Measurements from ENCODE around the gene CPT2.
"Not testable (repeated sequence)": the region's sequence is repeated elsewhere in the genome, so short reads cannot be mapped to it uniquely, and the experiment has no call there.

CPT2 gene

GRCh38 chr1:53182111-53182593 is 14.5 kb upstream of the CPT2 start:
- peak; percentile 78 to 89 (median 84) for DNase-seq
- no peaks in the 10 kb centered on the region for H3K36me3 ChIP-seq (ENCODE audit: control insufficient read depth in 4 of 4, insufficient read depth in 4 of 4, low read length in 3 of 4)
- ChIA-PET POLR2A (no interaction called here), CTCF (interaction anchor here (1.0 to 4.0 kb wide), 7 partner anchors 8 to 277 kb away, joined by 3 to 16 read pairs (median 5); partner anchors contain the start of gene CPT2)
- H3K4me1 ChIP-seq (ENCODE audit: control extremely low read depth in 1 of 4, control insufficient read depth in 4 of 4, insufficient read depth in 4 of 4, low read length in 3 of 4), result peaks cover 0 to 2% (median 0%) of the 10 kb centered on the region in 4 experiments
- H3K4me3 ChIP-seq (ENCODE audit: control insufficient read depth in 1 of 7, extremely low read depth in 1 of 7, insufficient read depth in 4 of 7, low read depth in 2 of 7, low read length in 6 of 7), result no peak overlapping the region
- WGBS (ENCODE audit: insufficient coverage), result 26% methylated on average over 13 of the region's 16 CpGs
- peaks cover 0 to 2% (median 0%) of the 10 kb centered on the region in 5 experiments for H3K9me3 ChIP-seq (ENCODE audit: control extremely low read depth in 1 of 5, control insufficient read depth in 4 of 5, insufficient read depth in 2 of 5, low read depth in 1 of 5, low read length in 4 of 5)
- H3K27me3 ChIP-seq (replicated peaks in 2 of 5; ENCODE audit: control insufficient read depth in 4 of 5, insufficient read depth in 5 of 5, low read length in 4 of 5), result peaks cover 0 to 17% (median 4%) of the 10 kb centered on the region in 5 experiments
- H3K27ac ChIP-seq (ENCODE audit: insufficient read depth in 1 of 2, low read depth in 1 of 2, low read length in 2 of 2, poor library complexity in 1 of 2, severe bottlenecking in 2 of 2), result no peak overlapping the region

GRCh38 chr1:53182716-53183094 is 13.9 kb upstream of the CPT2 start:
- WGBS (ENCODE audit: insufficient coverage), result 94% methylated on average over 2 of the region's 3 CpGs
- H3K27ac ChIP-seq (ENCODE audit: insufficient read depth in 1 of 2, low read depth in 1 of 2, low read length in 2 of 2, poor library complexity in 1 of 2, severe bottlenecking in 2 of 2), result no peak overlapping the region

GRCh38 chr1:53183095-53183990 is 13.3 kb upstream of the CPT2 start:
- POLR2A ChIA-PET, result no interaction called here

More at GRCh38 chr1:53182716-53183094, 13.9 kb upstream of the CPT2 start:
- POLR2A ChIA-PET, result no interaction called here
- Histone ChIP-seq H3K36me3 (ENCODE audit: control insufficient read depth in 4 of 4, insufficient read depth in 4 of 4, low read length in 3 of 4) (no peaks in the 10 kb centered on the region), H3K9me3 (ENCODE audit: control extremely low read depth in 1 of 5, control insufficient read depth in 4 of 5, insufficient read depth in 2 of 5, low read depth in 1 of 5, low read length in 4 of 5) (peaks cover 0 to 2% (median 0%) of the 10 kb centered on the region in 5 experiments), H3K27me3 (replicated peaks in 2 of 5; ENCODE audit: control insufficient read depth in 4 of 5, insufficient read depth in 5 of 5, low read length in 4 of 5) (peaks cover 0 to 15% (median 4%) of the 10 kb centered on the region in 5 experiments), H3K4me3 (ENCODE audit: control insufficient read depth in 1 of 7, extremely low read depth in 1 of 7, insufficient read depth in 4 of 7, low read depth in 2 of 7, low read length in 6 of 7) (no peak overlapping the region), H3K4me1 (ENCODE audit: control extremely low read depth in 1 of 4, control insufficient read depth in 4 of 4, insufficient read depth in 4 of 4, low read length in 3 of 4) (peaks cover 0 to 2% (median 0%) of the 10 kb centered on the region in 4 experiments)
- DNase-seq, result no peak
- CTCF ChIA-PET, result interaction anchor here (1.0 to 4.0 kb wide), 8 partner anchors 9 to 277 kb away, joined by 3 to 16 read pairs (median 4); partner anchors contain the start of gene CPT2

GRCh38 chr1:53185955-53186297 is 10.7 kb upstream of the CPT2 start:
- ChIA-PET POLR2A (interaction anchor here (0.7 kb wide), 1 partner anchor 12 kb away, joined by 4 read pairs; no protein-coding TSS in a partner anchor), CTCF (interaction anchor here (0.7 to 2.1 kb wide), 5 partner anchors 10 to 21 kb away, joined by 3 to 11 read pairs (median 5); partner anchors contain the start of gene CPT2)
- H3K27me3 ChIP-seq (replicated peaks in 2 of 5; ENCODE audit: control insufficient read depth in 4 of 5, insufficient read depth in 5 of 5, low read length in 4 of 5); H3K4me3 ChIP-seq (ENCODE audit: control insufficient read depth in 1 of 7, extremely low read depth in 1 of 7, insufficient read depth in 4 of 7, low read depth in 2 of 7, low read length in 6 of 7); H3K9me3 ChIP-seq (ENCODE audit: control extremely low read depth in 1 of 5, control insufficient read depth in 4 of 5, insufficient read depth in 2 of 5, low read depth in 1 of 5, low read length in 4 of 5); H3K36me3 ChIP-seq (ENCODE audit: control insufficient read depth in 4 of 4, insufficient read depth in 4 of 4, low read length in 3 of 4); H3K4me1 ChIP-seq (ENCODE audit: control extremely low read depth in 1 of 4, control insufficient read depth in 4 of 4, insufficient read depth in 4 of 4, low read length in 3 of 4); H3K27ac ChIP-seq (ENCODE audit: insufficient read depth in 1 of 2, low read depth in 1 of 2, low read length in 2 of 2, poor library complexity in 1 of 2, severe bottlenecking in 2 of 2); DNase-seq: not testable (repeated sequence)
- WGBS (ENCODE audit: insufficient coverage), result no CpG with 5 or more reads among the region's 2 CpGs

More at GRCh38 chr1:53183095-53183990, 13.3 kb upstream of the CPT2 start:
- CTCF ChIA-PET, result interaction anchor here (0.9 to 4.0 kb wide), 8 partner anchors 9 to 278 kb away, joined by 3 to 16 read pairs (median 4); no protein-coding TSS in a partner anchor
- Histone ChIP-seq H3K27me3 (replicated peaks in 2 of 5; ENCODE audit: control insufficient read depth in 4 of 5, insufficient read depth in 5 of 5, low read length in 4 of 5) (peaks cover 0 to 14% (median 4%) of the 10 kb centered on the region in 5 experiments), H3K9me3 (ENCODE audit: control extremely low read depth in 1 of 5, control insufficient read depth in 4 of 5, insufficient read depth in 2 of 5, low read depth in 1 of 5, low read length in 4 of 5) (peaks cover 0 to 2% (median 0%) of the 10 kb centered on the region in 5 experiments), H3K4me1 (ENCODE audit: control extremely low read depth in 1 of 4, control insufficient read depth in 4 of 4, insufficient read depth in 4 of 4, low read length in 3 of 4) (peaks cover 0 to 2% (median 0%) of the 10 kb centered on the region in 4 experiments), H3K36me3 (ENCODE audit: control insufficient read depth in 4 of 4, insufficient read depth in 4 of 4, low read length in 3 of 4) (no peaks in the 10 kb centered on the region), H3K27ac (ENCODE audit: insufficient read depth in 1 of 2, low read depth in 1 of 2, low read length in 2 of 2, poor library complexity in 1 of 2, severe bottlenecking in 2 of 2) (no peak overlapping the region), H3K4me3 (ENCODE audit: control insufficient read depth in 1 of 7, extremely low read depth in 1 of 7, insufficient read depth in 4 of 7, low read depth in 2 of 7, low read length in 6 of 7) (no peak overlapping the region)
- 94% methylated on average over 6 of the region's 6 CpGs for WGBS (ENCODE audit: insufficient coverage)
- DNase-seq, result no peak

GRCh38 chr1:53186533-53186932 is 10.1 kb upstream of the CPT2 start:
- Histone ChIP-seq H3K27me3 (replicated peaks in 2 of 5; ENCODE audit: control insufficient read depth in 4 of 5, insufficient read depth in 5 of 5, low read length in 4 of 5) (peaks cover 0 to 4% (median under 1%) of the 10 kb centered on the region in 5 experiments), H3K27ac (ENCODE audit: insufficient read depth in 1 of 2, low read depth in 1 of 2, low read length in 2 of 2, poor library complexity in 1 of 2, severe bottlenecking in 2 of 2) (no peak overlapping the region), H3K4me3 (ENCODE audit: control insufficient read depth in 1 of 7, extremely low read depth in 1 of 7, insufficient read depth in 4 of 7, low read depth in 2 of 7, low read length in 6 of 7) (no peak overlapping the region), H3K4me1 (ENCODE audit: control extremely low read depth in 1 of 4, control insufficient read depth in 4 of 4, insufficient read depth in 4 of 4, low read length in 3 of 4) (peaks cover 0 to 2% (median 0%) of the 10 kb centered on the region in 4 experiments), H3K36me3 (ENCODE audit: control insufficient read depth in 4 of 4, insufficient read depth in 4 of 4, low read length in 3 of 4) (no peaks in the 10 kb centered on the region), H3K9me3 (ENCODE audit: control extremely low read depth in 1 of 5, control insufficient read depth in 4 of 5, insufficient read depth in 2 of 5, low read depth in 1 of 5, low read length in 4 of 5) (peaks cover 0 to 2% (median 0%) of the 10 kb centered on the region in 5 experiments)
- ChIA-PET POLR2A (interaction anchor here (0.7 kb wide), 1 partner anchor 11 kb away, joined by 4 read pairs; no protein-coding TSS in a partner anchor), CTCF (interaction anchor here (0.6 to 2.1 kb wide), 4 partner anchors 9 to 204 kb away, joined by 3 to 11 read pairs (median 4); partner anchors contain the start of gene CPT2)
- no CpG with 5 or more reads among the region's 3 CpGs for WGBS (ENCODE audit: insufficient coverage)
- DNase-seq, result no peak

GRCh38 chr1:53187401-53187800 is 9.2 kb upstream of the CPT2 start:
- peaks cover 0 to 4% (median 0%) of the 10 kb centered on the region in 5 experiments for H3K27me3 ChIP-seq (replicated peaks in 2 of 5; ENCODE audit: control insufficient read depth in 4 of 5, insufficient read depth in 5 of 5, low read length in 4 of 5)
- POLR2A ChIA-PET, result no interaction called here
- no peak overlapping the region for H3K4me3 ChIP-seq (ENCODE audit: control insufficient read depth in 1 of 7, extremely low read depth in 1 of 7, insufficient read depth in 4 of 7, low read depth in 2 of 7, low read length in 6 of 7)
- no peak for DNase-seq
- H3K36me3 ChIP-seq (ENCODE audit: control insufficient read depth in 4 of 4, insufficient read depth in 4 of 4, low read length in 3 of 4), result no peaks in the 10 kb centered on the region
- peaks cover 0 to 2% (median 0%) of the 10 kb centered on the region in 5 experiments for H3K9me3 ChIP-seq (ENCODE audit: control extremely low read depth in 1 of 5, control insufficient read depth in 4 of 5, insufficient read depth in 2 of 5, low read depth in 1 of 5, low read length in 4 of 5)
- no peaks in the 10 kb centered on the region for H3K4me1 ChIP-seq (ENCODE audit: control extremely low read depth in 1 of 4, control insufficient read depth in 4 of 4, insufficient read depth in 4 of 4, low read length in 3 of 4)
- WGBS (ENCODE audit: insufficient coverage), result 100% methylated on average over 1 of the region's 1 CpG
- no peak overlapping the region for H3K27ac ChIP-seq (ENCODE audit: insufficient read depth in 1 of 2, low read depth in 1 of 2, low read length in 2 of 2, poor library complexity in 1 of 2, severe bottlenecking in 2 of 2)
- CTCF ChIA-PET, result interaction anchor here (0.6 to 2.1 kb wide), 4 partner anchors 9 to 205 kb away, joined by 3 to 11 read pairs (median 4); partner anchors contain the start of gene CPT2
